CD4-positive, alpha-beta T cell treated with Interferon alpha-2 for 1 hour (primary cell): ENCODE data around the gene FCHO2.

Source experiments
- DNase-seq, 2 donors: peaks; one replicate each; pipeline ENCODE4 v3.0.0-alpha.2; 2020 to 2022

Gene FCHO2

GRCh38 chr5:73115399-73116051, 159.7 kb downstream of the FCHO2 start:
- DNase-seq: no peak

- DNase-seq: no peak
These were observed 160.7 kb downstream of the FCHO2 start for GRCh38 chr5:73116506-73116905.

GRCh38 chr5:73117088-73117740, 161.4 kb downstream of the FCHO2 start:
- DNase-seq: no peak

- DNase-seq: no peak
These were observed 162.6 kb downstream of the FCHO2 start for GRCh38 chr5:73118391-73118973.

- no peak for DNase-seq
These were observed 163.8 kb downstream of the FCHO2 start for GRCh38 chr5:73119451-73120157.

- DNase-seq: no peak
These were observed 164.6 kb downstream of the FCHO2 start, which contains the start of gene TMEM171 for GRCh38 chr5:73120222-73121118. TMEM171 (plus strand) TSS chr5:73120575; CDS start chr5:73123374, 2,799 bp downstream.

- no peak for DNase-seq
These were observed 165.2 kb downstream of the FCHO2 start for GRCh38 chr5:73121119-73121463.

- DNase-seq: no peak
These were observed 167.3 kb downstream of the FCHO2 start for GRCh38 chr5:73122875-73123810.

GRCh38 chr5:73125289-73125688, 169.4 kb downstream of the FCHO2 start:
- DNase-seq: no peak

- no peak for DNase-seq
These were observed 170.5 kb downstream of the FCHO2 start for GRCh38 chr5:73126381-73126780.

GRCh38 chr5:73126957-73127356, 171.1 kb downstream of the FCHO2 start:
- DNase-seq: no peak

- DNase-seq: no peak
These were observed 173.3 kb downstream of the FCHO2 start for GRCh38 chr5:73129143-73129542.

- DNase-seq: no peak
These were observed 175.0 kb downstream of the FCHO2 start for GRCh38 chr5:73130811-73131210.

- no peak for DNase-seq
These were observed 176.0 kb downstream of the FCHO2 start for GRCh38 chr5:73131711-73132425.

GRCh38 chr5:73132759-73133158, 176.9 kb downstream of the FCHO2 start:
- no peak for DNase-seq

GRCh38 chr5:73135021-73135420, 179.2 kb downstream of the FCHO2 start:
- DNase-seq: no peak

GRCh38 chr5:73135429-73136054, 179.7 kb downstream of the FCHO2 start:
- peak in 1 of 2 donors; percentile 8 for DNase-seq

- DNase-seq: no peak
These were observed 180.3 kb downstream of the FCHO2 start for GRCh38 chr5:73136055-73136562.

GRCh38 chr5:73137563-73138530, 182.0 kb downstream of the FCHO2 start:
- DNase-seq: no peak
